ENCODE data around the gene WDR91. TPM values are rescaled to one million over a fixed set of nuclear protein-coding genes. Genes with fewer than 3 reads are reported as not detected.

WDR91 gene
- total and polyA plus RNA-seq, 4 donors: 5.8 to 19.0 (median 9.2) TPM

DNA sequence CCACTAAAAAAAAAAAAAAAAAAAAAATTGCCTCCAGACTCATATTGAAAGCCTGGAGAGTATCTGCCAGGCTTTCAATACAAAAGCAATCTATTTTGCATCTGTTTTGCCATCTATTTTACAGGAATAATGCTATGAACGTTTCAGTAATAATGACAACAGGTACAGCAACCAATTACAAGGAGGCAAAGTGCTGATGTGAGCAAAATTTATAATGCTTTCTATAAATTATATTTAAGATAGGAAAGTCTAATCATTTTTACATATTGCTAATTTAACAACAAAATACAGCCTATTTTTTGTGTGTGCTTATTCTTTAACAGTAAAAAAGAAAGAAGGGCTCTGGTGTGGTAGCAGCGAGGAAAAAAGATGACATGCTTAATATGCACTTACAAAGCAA lies 10.0 kb downstream of the WDR91 start:
- Histone ChIP-seq H3K27ac (ENCODE audit: low read depth in 1 of 2, low read length in 2 of 2) (no peak overlapping the region), H3K9me3 (ENCODE audit: control insufficient read depth in 4 of 4, low read length in 3 of 4) (no peaks in the 10 kb centered on the region), H3K36me3 (ENCODE audit: control insufficient read depth in 4 of 4, insufficient read depth in 3 of 4, low read depth in 1 of 4, low read length in 3 of 4) (peaks cover 7 to 60% (median 39%) of the 10 kb centered on the region in 4 donors), H3K4me1 (ENCODE audit: control insufficient read depth in 4 of 4, insufficient read depth in 4 of 4, low read length in 3 of 4) (no peaks in the 10 kb centered on the region), H3K4me3 (ENCODE audit: low read depth in 1 of 3, low read length in 3 of 3) (no peak overlapping the region), H3K27me3 (ENCODE audit: control insufficient read depth in 4 of 4, insufficient read depth in 4 of 4, low read length in 3 of 4) (no peaks in the 10 kb centered on the region), H3K9ac (ENCODE audit: low read depth in 1 of 2, low read length in 2 of 2) (no peak overlapping the region)
- TF ChIP-seq SP1 (IDR thresholded peaks at IDR 0.05) (no peak), ZBTB33 (IDR thresholded peaks at IDR 0.05) (no peak), REST (IDR thresholded peaks at IDR 0.05) (no peak), HNF4G (IDR thresholded peaks at IDR 0.05) (no peak), RXRA (IDR thresholded peaks at IDR 0.05) (no peak), NR2F2 (IDR thresholded peaks at IDR 0.05) (no peak)
- TF ChIP-seq, protein P1, sequence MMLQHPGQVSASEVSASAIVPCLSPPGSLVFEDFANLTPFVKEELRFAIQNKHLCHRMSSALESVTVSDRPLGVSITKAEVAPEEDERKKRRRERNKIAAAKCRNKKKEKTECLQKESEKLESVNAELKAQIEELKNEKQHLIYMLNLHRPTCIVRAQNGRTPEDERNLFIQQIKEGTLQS (IDR thresholded peaks at IDR 0.05): no peak
- 88% methylated on average over 2 of the region's 2 CpGs for WGBS
- DNase-seq (ENCODE audit: low spot score): no peak

DNA sequence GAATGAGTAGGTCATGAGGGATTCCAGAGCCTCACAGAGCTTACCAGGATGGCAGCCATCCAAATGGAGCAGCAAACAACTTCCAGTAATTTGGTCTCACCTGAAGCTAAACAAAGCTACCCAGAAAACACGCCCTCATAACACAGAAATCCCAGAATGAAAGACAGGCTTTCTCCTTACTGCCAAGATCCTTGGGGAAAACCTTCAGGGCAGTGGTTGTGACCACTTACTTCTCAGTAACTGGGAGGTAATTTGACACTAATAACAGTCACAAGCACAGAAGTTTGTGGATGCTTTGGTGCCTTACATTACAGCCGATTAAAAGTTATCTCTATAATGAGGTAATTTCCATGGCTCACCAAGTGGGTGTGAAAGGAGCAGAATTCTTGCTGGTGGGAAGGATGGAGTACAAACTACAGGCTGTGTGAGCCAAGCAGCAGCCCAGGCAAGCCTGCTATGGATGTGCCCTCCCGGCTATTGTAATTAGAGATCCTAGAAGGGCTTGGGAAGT lies 10.4 kb downstream of the WDR91 start:
- Histone ChIP-seq H3K9me3 (ENCODE audit: control insufficient read depth in 4 of 4, low read length in 3 of 4) (no peaks in the 10 kb centered on the region), H3K27ac (ENCODE audit: low read depth in 1 of 2, low read length in 2 of 2) (no peak overlapping the region), H3K27me3 (ENCODE audit: control insufficient read depth in 4 of 4, insufficient read depth in 4 of 4, low read length in 3 of 4) (no peaks in the 10 kb centered on the region), H3K36me3 (ENCODE audit: control insufficient read depth in 4 of 4, insufficient read depth in 3 of 4, low read depth in 1 of 4, low read length in 3 of 4) (peaks cover 11 to 64% (median 41%) of the 10 kb centered on the region in 4 donors), H3K9ac (ENCODE audit: low read depth in 1 of 2, low read length in 2 of 2) (no peak overlapping the region), H3K4me3 (ENCODE audit: low read depth in 1 of 3, low read length in 3 of 3) (no peak overlapping the region), H3K4me1 (ENCODE audit: control insufficient read depth in 4 of 4, insufficient read depth in 4 of 4, low read length in 3 of 4) (no peaks in the 10 kb centered on the region)
- DNase-seq (ENCODE audit: low spot score): no peak
- 88% methylated on average over 3 of the region's 3 CpGs for WGBS
- TF ChIP-seq, protein P2, sequence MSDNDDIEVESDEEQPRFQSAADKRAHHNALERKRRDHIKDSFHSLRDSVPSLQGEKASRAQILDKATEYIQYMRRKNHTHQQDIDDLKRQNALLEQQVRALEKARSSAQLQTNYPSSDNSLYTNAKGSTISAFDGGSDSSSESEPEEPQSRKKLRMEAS (IDR thresholded peaks at IDR 0.05): no peak
- TF ChIP-seq FOXA1 (IDR thresholded peaks at IDR 0.05): no peak
- no peak for TF ChIP-seq ZBTB33 (IDR thresholded peaks at IDR 0.05)
- no peak for TF ChIP-seq HNF4G (IDR thresholded peaks at IDR 0.05)
- TF ChIP-seq EGR1 (IDR thresholded peaks at IDR 0.05; ENCODE audit: low read depth in 2 of 2): no peak
- no peak for TF ChIP-seq CTCF (IDR thresholded peaks at IDR 0.05; ENCODE audit: low read depth, low read length, missing input control)
- TF ChIP-seq JUND (IDR thresholded peaks at IDR 0.05): no peak
- TF ChIP-seq RXRA (IDR thresholded peaks at IDR 0.05): no peak
- no peak for TF ChIP-seq FOXA2 (IDR thresholded peaks at IDR 0.05)
- TF ChIP-seq NR2F2 (IDR thresholded peaks at IDR 0.05): no peak
- TF ChIP-seq TAF1 (conservative IDR thresholded peaks at IDR 0.05): no peak
- no peak for TF ChIP-seq HNF4A (conservative IDR thresholded peaks at IDR 0.05)
- no peak for TF ChIP-seq RAD21 (IDR thresholded peaks at IDR 0.05)
- no peak for TF ChIP-seq SP1 (IDR thresholded peaks at IDR 0.05)
- TF ChIP-seq, protein P1 (IDR thresholded peaks at IDR 0.05): no peak
- TF ChIP-seq GABPA (IDR thresholded peaks at IDR 0.05 in 1 of 2, conservative IDR thresholded peaks at IDR 0.05 in 1 of 2): no peak

Measured in liver (tissue), 9 donors.